HepG2 (cell line): ENCODE results near the gene NSF. TPM values are rescaled to one million over a fixed set of nuclear protein-coding genes. Genes with fewer than 3 reads are reported as not detected.
"Not testable (repeated sequence)": the region's sequence is repeated elsewhere in the genome, so short reads cannot be mapped to it uniquely, and the experiment has no call there.

Experiments
- ATAC-seq: fragments of 200-7000 bp; cut with Tn5 transposase; 3 replicates; pipeline ENCODE4 v1.9.1; 2020; ENCODE audit warnings: mild to moderate bottlenecking, moderate library complexity
- BruUV-seq: library from RNA; stranded (reverse); fragments of 400-500 nt; replicated peaks from 2 replicates; lab custom pipeline; 2021; lab: Mats Ljungman, UMichigan
- CTCF ChIA-PET: fragments of 300-600 bp; formaldehyde crosslinking; extraction: SDS; loops from one replicate; lab custom pipeline; 2021; ENCODE audit warnings: low total read pairs, inconsistent platforms, low intra/inter-chr PET ratio; lab: Yijun Ruan, JAX
- POLR2A ChIA-PET: fragments of 350-600 bp; sonication (Branson Sonifier 250); formaldehyde crosslinking; loops from one replicate; lab custom pipeline; 2020; ENCODE audit warnings: antibody characterized with exemption, inconsistent platforms; lab: Yijun Ruan, JAX
- DNase-seq: peaks from one replicate; pipeline ENCODE4 v3.0.0-alpha.2; 2015; ENCODE audit warnings: low spot score
- FAIRE-seq: peaks from 3 replicates; lab custom pipeline; 2011; peaks lifted over from hg19 to GRCh38; lab: Jason Lieb, UNC
- H2AFZ ChIP-seq: one replicate; pipeline ENCODE4 v1.6.1; 2011; ENCODE audit warnings: low read length, inconsistent platforms
- H3K27ac ChIP-seq: fragments of 300-600 bp; 3 replicates; pipeline ENCODE4 v1.8.0; 2011; ENCODE audit warnings: mixed run types, mild to moderate bottlenecking, mixed read lengths, low read length, inconsistent platforms; ENCODE audit not compliant: insufficient read depth; ENCODE audit errors: extremely low read length
- H3K27me3 ChIP-seq, 2 experiments: fragments of 200-600 bp in 1 of 2; 2 replicates in 1 of 2; 3 replicates in 1 of 2; pipeline versions ENCODE4 v1.6.0 to v1.8.0; 2011; ENCODE audit warnings: low read length in 2 of 2, mild to moderate bottlenecking in 2 of 2, moderate library complexity in 2 of 2, inconsistent platforms in 1 of 2; ENCODE audit not compliant: insufficient read depth in 2 of 2, control insufficient read depth in 1 of 2
- H3K36me3 ChIP-seq, 2 experiments: fragments of 200-600 bp in 1 of 2; replicated peaks in 1 of 2; 2 replicates in 1 of 2; 3 replicates in 1 of 2; pipeline versions ENCODE4 v1.5.1 to v1.8.0; 2011; ENCODE audit warnings: low read length in 2 of 2, inconsistent platforms in 1 of 2; ENCODE audit not compliant: insufficient read depth in 2 of 2, control insufficient read depth in 1 of 2
- H3K4me1 ChIP-seq: 2 replicates; pipeline ENCODE4 v1.5.1; 2012; ENCODE audit warnings: low read length, inconsistent platforms; ENCODE audit not compliant: insufficient read depth
- H3K4me2 ChIP-seq: 2 replicates; pipeline ENCODE4 v1.6.0; 2011; ENCODE audit warnings: low read depth, low read length, inconsistent platforms
- H3K4me3 ChIP-seq, 3 experiments: fragments of 200-600 bp in 1 of 3; sonication (generic), shearing (Covaris generic) in 1 of 3; replicated peaks in 1 of 3; 2 replicates each; pipeline ENCODE4 v1.5.1; 2011 to 2016; ENCODE audit warnings: low read length in 3 of 3, inconsistent platforms in 2 of 3, low read depth in 2 of 3, mild to moderate bottlenecking in 2 of 3, control low read depth in 1 of 3, mixed read lengths in 1 of 3; ENCODE audit not compliant: insufficient read depth in 1 of 3
- H3K79me2 ChIP-seq: one replicate; pipeline ENCODE4 v1.6.1; 2011; ENCODE audit warnings: low read length, inconsistent platforms; ENCODE audit not compliant: insufficient read depth
- H3K9ac ChIP-seq: 2 replicates; pipeline ENCODE4 v1.6.0; 2011; ENCODE audit warnings: mild to moderate bottlenecking, low read depth, low read length, inconsistent platforms; ENCODE audit not compliant: insufficient read depth
- H3K9me3 ChIP-seq: 2 replicates; pipeline ENCODE4 v1.5.1; 2012; ENCODE audit warnings: mild to moderate bottlenecking, low read length
- H4K20me1 ChIP-seq: 2 replicates; pipeline ENCODE4 v1.6.0; 2011; ENCODE audit warnings: inconsistent platforms, mild to moderate bottlenecking, low read length, moderate library complexity; ENCODE audit not compliant: insufficient read depth
- STAG1 ChIP-seq: sonication (generic); formaldehyde crosslinking; IDR thresholded peaks from 2 replicates; pipeline ENCODE4 v1.4.0; 2020; ENCODE audit warnings: missing genetic modification reagents
- WGBS: methylation state at CpG from one replicate; pipeline ENCODE4 v1.1.6; 2017; ENCODE audit warnings: low lambda C conversion rate; 5-methylcytosine and 5-hydroxymethylcytosine counted together
- in situ Hi-C: cut with HindIII; loops from 2 replicates; pipeline ENCODE4 v1.10.0; 2017; ENCODE audit warnings: low pct_unique_long_range_greater_than_20kb; ENCODE audit not compliant: extremely low pct_ligation_motif_present
- intact Hi-C: fragments of 100-400 bp; cut with micrococcal nuclease; formaldehyde crosslinking; loops from one replicate; pipeline ENCODE4 v1.10.0; 2022; ENCODE audit not compliant: unreplicated experiment
- polyA plus RNA-seq, 8 experiments: library from polyadenylated mRNA; depleted of rRNA in 3 of 8; stranded (reverse) in 7 of 8; unstranded in 1 of 8; fragments of >200 nt; fragmentation: Illumina TruSeq in 4 of 8; extraction: Trizol in 4 of 8; gene quantifications; 2 replicates each; pipeline versions ENCODE4 v1.2.1 to v1.2.3, GENCODE V29; 2011 to 2016; ENCODE audit warnings: low read depth in 4 of 8, missing spikeins in 1 of 8, mixed read lengths in 1 of 8; ENCODE audit not compliant: insufficient read depth in 1 of 8
- total RNA-seq, 5 experiments: library from RNA; depleted of rRNA; stranded (reverse); fragments of >200 nt; fragmentation: Illumina TruSeq; extraction: Trizol; gene quantifications; 2 replicates each; pipeline ENCODE4 v1.2.3, GENCODE V29; 2016; ENCODE audit warnings: low read depth in 1 of 5

The NSF gene
- total and polyA plus RNA-seq, 2 of the 13 experiments (the other 11 are each of a cell fraction or from before 2014, with no cell fraction given): 21.9 to 37.8 TPM

GRCh38 chr17:46634844-46635243 lies 44.4 kb downstream of the NSF start:
- BruUV-seq, H3K27me3 ChIP-seq, H3K4me3 ChIP-seq, H4K20me1 ChIP-seq, H3K9me3 ChIP-seq, H3K36me3 ChIP-seq, POLR2A ChIA-PET, CTCF ChIA-PET, ATAC-seq, DNase-seq, H2AFZ ChIP-seq, in situ Hi-C loops, H3K4me1 ChIP-seq, H3K4me2 ChIP-seq, H3K9ac ChIP-seq, H3K79me2 ChIP-seq, FAIRE-seq, H3K27ac ChIP-seq, intact Hi-C loops: not testable (repeated sequence)

- H3K27me3 ChIP-seq, intact Hi-C loops, CTCF ChIA-PET, H3K9me3 ChIP-seq, H3K9ac ChIP-seq, H3K4me2 ChIP-seq, H4K20me1 ChIP-seq, DNase-seq, BruUV-seq, FAIRE-seq, POLR2A ChIA-PET, H3K4me1 ChIP-seq, H3K36me3 ChIP-seq, H3K79me2 ChIP-seq, H3K27ac ChIP-seq, H3K4me3 ChIP-seq, H2AFZ ChIP-seq, ATAC-seq, in situ Hi-C loops: not testable (repeated sequence)
- WGBS: 14% methylated on average over 1 of the region's 2 CpGs
- TF ChIP-seq STAG1 (CRISPR knock-in tag): 0 out of 2 replicates have a peak, but pooled peaks have one; percentile 15
Measured at GRCh38 chr17:46641861-46642656, 51.6 kb downstream of the NSF start.

GRCh38 chr17:46647251-46647650 lies 56.8 kb downstream of the NSF start:
- peak; percentile 30 for FAIRE-seq

GRCh38 chr17:46647688-46648278 lies 57.3 kb downstream of the NSF start:
- intact Hi-C loops, H3K27ac ChIP-seq, FAIRE-seq, H4K20me1 ChIP-seq, BruUV-seq, H3K4me3 ChIP-seq, H3K4me2 ChIP-seq, H3K9me3 ChIP-seq, H3K79me2 ChIP-seq, ATAC-seq, POLR2A ChIA-PET, H3K36me3 ChIP-seq, H3K4me1 ChIP-seq, H2AFZ ChIP-seq, H3K9ac ChIP-seq, CTCF ChIA-PET, DNase-seq, H3K27me3 ChIP-seq, in situ Hi-C loops: not testable (repeated sequence)
- no CpG with 5 or more reads among the region's 2 CpGs for WGBS

More at GRCh38 chr17:46647251-46647650, 56.8 kb downstream of the NSF start:
- H3K4me1 ChIP-seq, H3K4me3 ChIP-seq, H3K36me3 ChIP-seq, DNase-seq, H3K4me2 ChIP-seq, in situ Hi-C loops, H3K9ac ChIP-seq, H4K20me1 ChIP-seq, CTCF ChIA-PET, H3K27ac ChIP-seq, intact Hi-C loops, BruUV-seq, H3K79me2 ChIP-seq, H3K9me3 ChIP-seq, H2AFZ ChIP-seq, H3K27me3 ChIP-seq, POLR2A ChIA-PET: not testable (repeated sequence)
- WGBS: no CpG with 5 or more reads among the region's 2 CpGs
- ATAC-seq: peak; percentile 64
